NAMALWA (cell line): Measurements from ENCODE around the gene OR6V1.
"Not testable (repeated sequence)": the region's sequence is repeated elsewhere in the genome, so short reads cannot be mapped to it uniquely, and the experiment has no call there.

Source experiments
- DNase-seq: peaks from one replicate; pipeline ENCODE4 v3.0.0-alpha.2; 2015; ENCODE audit warnings: low spot score

Gene OR6V1

GRCh38 chr7:143043391-143043790 is 8.8 kb upstream of the OR6V1 start:
- no peak for DNase-seq

- DNase-seq, result no peak
These were observed 5.7 kb upstream of the OR6V1 start for GRCh38 chr7:143046426-143046851.

- no peak for DNase-seq
These were observed 4.8 kb upstream of the OR6V1 start for GRCh38 chr7:143047326-143047725.

GRCh38 chr7:143048827-143049226 is 3.3 kb upstream of the OR6V1 start:
- DNase-seq, result no peak

GRCh38 chr7:143049362-143049761 is 2.8 kb upstream of the OR6V1 start:
- peak; percentile 11 for DNase-seq

- no peak for DNase-seq
These were observed 1.2 kb upstream of the OR6V1 start for GRCh38 chr7:143050931-143051330.

- DNase-seq, result no peak
These were observed 2.5 kb downstream of the OR6V1 start for GRCh38 chr7:143054621-143055020.

GRCh38 chr7:143055754-143056153 is 3.6 kb downstream of the OR6V1 start:
- no peak for DNase-seq

GRCh38 chr7:143063741-143064140 is 11.6 kb downstream of the OR6V1 start:
- DNase-seq, result no peak

GRCh38 chr7:143068446-143068845 is 16.3 kb downstream of the OR6V1 start:
- no peak for DNase-seq

GRCh38 chr7:143069912-143070500 is 17.9 kb downstream of the OR6V1 start:
- no peak for DNase-seq

- DNase-seq, result no peak
These were observed 21.4 kb downstream of the OR6V1 start for GRCh38 chr7:143073556-143073955.

GRCh38 chr7:143074141-143074540 is 22.0 kb downstream of the OR6V1 start:
- no peak for DNase-seq

GRCh38 chr7:143085109-143085508 is 33.0 kb downstream of the OR6V1 start:
- DNase-seq, result peak; percentile 89

- not testable (repeated sequence) for DNase-seq
These were observed 33.5 kb downstream of the OR6V1 start for GRCh38 chr7:143085610-143086009.

GRCh38 chr7:143088549-143089231 is 36.5 kb downstream of the OR6V1 start:
- not testable (repeated sequence) for DNase-seq

- DNase-seq, result no peak
These were observed 44.0 kb downstream of the OR6V1 start for GRCh38 chr7:143096146-143096545.

- DNase-seq, result not testable (repeated sequence)
These were observed 47.4 kb downstream of the OR6V1 start for GRCh38 chr7:143099579-143099978.
